HG02642 (cell line): ENCODE results near the gene LTB4R.

Experiments used
- ATAC-seq: cut with Tn5 transposase; IDR thresholded peaks from one replicate; pipeline ENCODE4 v1.9.1; 2021; ENCODE audit warnings: mild to moderate bottlenecking; ENCODE audit not compliant: unreplicated experiment, poor library complexity

The LTB4R gene, protein sequence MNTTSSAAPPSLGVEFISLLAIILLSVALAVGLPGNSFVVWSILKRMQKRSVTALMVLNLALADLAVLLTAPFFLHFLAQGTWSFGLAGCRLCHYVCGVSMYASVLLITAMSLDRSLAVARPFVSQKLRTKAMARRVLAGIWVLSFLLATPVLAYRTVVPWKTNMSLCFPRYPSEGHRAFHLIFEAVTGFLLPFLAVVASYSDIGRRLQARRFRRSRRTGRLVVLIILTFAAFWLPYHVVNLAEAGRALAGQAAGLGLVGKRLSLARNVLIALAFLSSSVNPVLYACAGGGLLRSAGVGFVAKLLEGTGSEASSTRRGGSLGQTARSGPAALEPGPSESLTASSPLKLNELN

DNA sequence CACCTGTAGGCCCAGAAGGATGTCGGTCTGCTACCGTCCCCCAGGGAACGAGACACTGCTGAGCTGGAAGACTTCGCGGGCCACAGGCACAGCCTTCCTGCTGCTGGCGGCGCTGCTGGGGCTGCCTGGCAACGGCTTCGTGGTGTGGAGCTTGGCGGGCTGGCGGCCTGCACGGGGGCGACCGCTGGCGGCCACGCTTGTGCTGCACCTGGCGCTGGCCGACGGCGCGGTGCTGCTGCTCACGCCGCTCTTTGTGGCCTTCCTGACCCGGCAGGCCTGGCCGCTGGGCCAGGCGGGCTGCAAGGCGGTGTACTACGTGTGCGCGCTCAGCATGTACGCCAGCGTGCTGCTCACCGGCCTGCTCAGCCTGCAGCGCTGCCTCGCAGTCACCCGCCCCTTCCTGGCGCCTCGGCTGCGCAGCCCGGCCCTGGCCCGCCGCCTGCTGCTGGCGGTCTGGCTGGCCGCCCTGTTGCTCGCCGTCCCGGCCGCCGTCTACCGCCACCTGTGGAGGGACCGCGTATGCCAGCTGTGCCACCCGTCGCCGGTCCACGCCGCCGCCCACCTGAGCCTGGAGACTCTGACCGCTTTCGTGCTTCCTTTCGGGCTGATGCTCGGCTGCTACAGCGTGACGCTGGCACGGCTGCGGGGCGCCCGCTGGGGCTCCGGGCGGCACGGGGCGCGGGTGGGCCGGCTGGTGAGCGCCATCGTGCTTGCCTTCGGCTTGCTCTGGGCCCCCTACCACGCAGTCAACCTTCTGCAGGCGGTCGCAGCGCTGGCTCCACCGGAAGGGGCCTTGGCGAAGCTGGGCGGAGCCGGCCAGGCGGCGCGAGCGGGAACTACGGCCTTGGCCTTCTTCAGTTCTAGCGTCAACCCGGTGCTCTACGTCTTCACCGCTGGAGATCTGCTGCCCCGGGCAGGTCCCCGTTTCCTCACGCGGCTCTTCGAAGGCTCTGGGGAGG lies at the start of gene LTB4R:
LTB4R (plus strand) TSS at position 857 of the 959 bp plus-strand sequence. CDS start 4,150 bp downstream, outside the sequence.
- ATAC-seq: peak; percentile 73

DNA sequence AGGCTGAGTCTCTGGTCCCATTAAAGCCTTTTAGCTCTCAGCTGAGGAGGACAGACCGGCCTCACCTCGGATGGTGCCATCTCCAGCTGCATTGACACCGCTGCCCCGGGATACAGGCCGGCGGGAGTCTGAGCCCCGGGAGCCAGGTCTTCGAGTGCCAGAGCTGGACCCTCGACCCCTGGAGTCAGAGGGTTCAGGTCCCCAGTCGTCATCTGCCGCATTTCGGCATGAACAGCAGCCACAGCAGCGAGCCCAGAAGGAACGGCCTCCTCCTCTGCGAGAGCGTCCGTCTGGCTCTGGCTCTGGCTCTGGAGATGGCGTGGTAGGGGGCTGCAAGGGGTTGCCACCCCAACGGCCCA lies 49.4 kb upstream of the LTB4R start:
- no peak for ATAC-seq

DNA sequence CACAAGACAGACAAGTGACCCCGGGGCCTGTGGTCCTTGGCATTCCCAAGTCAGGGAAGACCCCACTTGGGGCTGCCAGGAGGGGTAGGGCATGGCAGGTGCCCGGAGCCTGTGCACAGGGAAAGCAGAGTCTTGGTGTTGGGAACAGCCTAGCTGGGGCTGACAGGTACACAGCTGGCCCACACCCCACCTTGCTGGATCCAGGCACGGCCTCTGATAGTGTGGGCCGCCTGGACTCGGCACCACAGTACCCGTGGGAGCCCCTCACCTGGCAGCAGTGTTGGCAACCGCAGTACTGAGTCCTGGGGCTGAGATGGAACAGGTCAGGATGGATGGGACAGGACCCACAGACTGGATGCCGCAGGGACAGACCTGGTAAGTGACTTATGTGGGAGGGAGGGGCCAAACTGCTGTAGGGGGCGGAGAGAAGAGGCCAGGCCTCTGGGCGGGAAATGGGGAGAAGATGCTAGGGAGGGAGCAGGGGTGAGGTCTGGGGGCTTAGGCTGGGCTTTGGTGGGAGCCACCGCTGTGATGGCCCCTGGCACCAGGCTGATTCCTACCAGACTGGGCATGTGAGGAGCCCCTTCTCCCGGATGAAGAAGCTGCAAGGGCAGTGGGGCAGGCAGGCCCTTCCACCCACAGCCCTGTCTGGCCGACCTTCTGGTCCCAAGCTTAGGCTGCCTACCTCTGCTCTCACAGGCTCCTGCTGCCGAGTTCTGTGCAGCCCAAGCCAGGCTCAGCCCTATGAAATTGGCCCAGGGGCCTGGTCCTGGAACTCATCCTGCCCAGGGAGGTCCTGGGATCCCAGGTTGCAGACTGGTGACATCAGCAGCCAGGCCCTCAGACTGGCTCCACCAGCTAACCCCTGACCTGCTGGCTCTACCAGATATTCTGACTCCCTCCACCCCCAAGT lies 48.2 kb upstream of the LTB4R start, which contains the start of gene TGM1:
TGM1 (minus strand) TSS at position 357 of the 913 bp plus-strand sequence. CDS start 825 bp downstream, outside the sequence.
- ATAC-seq: no peak

DNA sequence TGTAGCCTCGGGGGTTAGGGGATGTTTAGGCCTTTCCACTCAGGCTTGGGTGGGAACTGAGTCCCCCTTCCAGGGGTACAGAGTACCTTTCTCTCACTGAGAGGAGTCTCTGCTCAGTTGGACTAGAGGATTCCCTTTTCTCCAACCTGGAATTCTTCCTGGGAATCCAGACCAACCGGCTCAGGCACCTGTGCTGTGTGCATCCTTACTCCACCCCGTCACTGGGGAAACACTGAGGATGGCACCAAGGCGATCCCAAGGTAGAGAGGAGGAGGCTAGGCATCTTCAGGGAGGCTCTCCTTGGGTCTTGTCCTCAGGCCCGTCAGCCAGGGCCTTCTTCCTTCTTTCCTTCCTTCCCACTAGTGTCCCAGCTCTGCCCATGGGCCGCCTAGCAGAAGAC lies 47.5 kb upstream of the LTB4R start:
- ATAC-seq: no peak

DNA sequence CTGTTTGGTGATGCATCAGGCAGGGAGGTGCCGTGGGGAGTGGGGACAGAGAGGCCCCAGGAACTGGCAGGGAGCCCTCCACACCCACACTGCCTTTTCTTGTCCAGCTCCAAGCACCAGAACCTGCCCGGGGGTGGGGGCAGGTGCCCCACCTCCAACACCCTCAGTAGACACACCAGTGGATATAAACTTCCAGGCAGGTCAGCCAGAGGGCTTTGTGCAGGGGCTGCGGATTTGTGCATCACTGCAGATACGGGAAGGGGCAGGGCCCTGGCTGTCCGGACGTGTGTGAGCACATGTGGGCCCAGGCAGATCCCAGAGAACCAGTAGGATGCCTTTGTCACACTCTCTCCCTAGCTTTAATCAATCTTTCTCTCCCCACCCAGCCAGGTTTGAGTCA lies 47.0 kb upstream of the LTB4R start:
- no peak for ATAC-seq

DNA sequence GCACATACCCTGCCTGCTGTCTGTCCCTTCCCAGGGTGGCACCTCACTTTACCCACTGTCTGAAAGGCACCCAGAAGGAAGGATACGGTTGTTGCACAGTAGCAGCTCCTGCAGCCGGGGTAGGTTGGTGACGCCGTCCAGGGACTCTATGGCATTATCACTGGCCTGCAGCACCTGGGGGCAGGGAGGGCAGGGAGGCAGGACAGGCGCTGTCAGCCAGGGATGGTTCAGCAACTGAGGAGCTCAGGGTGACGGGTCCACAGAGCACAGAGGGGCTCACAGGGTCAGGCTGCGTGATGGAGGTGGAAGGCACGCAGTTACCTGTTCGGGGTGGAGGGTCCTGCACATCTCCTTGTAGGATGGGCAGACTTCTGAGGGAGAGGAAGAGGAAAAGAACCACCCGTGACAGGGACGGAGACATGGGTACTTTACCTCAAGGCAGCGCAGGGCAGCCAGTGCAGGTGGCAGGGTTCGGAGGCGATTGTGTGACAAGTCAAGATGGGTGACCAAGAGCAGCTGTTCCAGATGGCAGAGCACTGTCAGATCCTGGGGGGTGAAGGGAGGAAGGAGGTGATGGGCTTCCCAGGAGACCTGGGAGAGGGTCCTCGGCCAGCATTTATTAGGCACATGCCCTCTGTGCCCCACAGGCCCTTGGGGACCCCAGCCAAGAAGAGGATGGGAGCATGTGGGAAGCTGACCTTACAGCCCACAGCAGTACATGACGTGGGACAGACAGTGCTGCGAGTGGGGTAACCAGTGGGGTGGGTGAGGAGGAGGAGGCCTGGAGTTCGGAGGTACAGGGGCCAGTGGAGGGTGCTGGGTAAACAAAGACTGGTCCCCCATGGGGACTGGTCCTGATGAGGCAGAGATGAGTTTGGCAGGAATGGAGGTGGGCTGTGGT lies 44.7 kb upstream of the LTB4R start:
- no peak for ATAC-seq

DNA sequence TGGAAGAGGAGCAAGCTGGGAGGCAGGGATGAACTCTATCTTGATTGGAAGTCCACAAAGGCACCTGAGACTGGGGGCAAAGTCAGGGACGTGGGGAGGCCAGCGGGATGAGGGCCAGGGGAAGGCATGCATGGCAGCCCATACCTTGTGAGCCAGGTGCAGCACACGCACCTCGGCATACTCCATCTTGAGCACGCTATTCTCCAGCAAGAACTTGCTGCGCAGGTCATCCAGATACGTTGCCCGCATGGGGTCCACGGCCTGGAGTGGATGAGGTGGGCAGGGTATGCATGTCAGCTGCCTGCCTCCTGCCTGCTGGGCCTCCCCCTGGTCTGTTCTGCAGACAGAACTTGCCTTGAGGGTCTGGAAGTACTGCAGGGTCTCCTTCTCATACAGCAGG lies 43.8 kb upstream of the LTB4R start:
- ATAC-seq: no peak

DNA sequence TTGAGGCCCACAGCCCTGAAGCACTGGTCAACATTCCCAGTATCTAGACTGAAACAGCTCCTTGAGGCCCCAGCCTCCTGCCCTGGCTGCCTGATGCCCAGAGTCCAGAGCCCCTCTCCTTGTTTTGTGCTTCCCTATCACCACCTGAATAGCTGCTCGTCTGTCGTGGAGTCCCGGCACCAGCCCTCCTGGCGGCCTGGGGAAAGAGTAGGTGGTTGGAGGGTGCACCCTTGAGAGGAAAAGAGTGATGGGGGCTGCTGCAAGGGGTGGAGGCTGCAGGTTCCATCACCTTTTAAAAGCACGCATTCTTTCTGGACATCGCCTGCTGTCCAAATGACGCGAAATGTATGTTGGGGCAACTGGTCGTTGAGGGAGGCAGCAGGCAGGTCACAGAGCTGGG lies 43.1 kb upstream of the LTB4R start:
- ATAC-seq: no peak

DNA sequence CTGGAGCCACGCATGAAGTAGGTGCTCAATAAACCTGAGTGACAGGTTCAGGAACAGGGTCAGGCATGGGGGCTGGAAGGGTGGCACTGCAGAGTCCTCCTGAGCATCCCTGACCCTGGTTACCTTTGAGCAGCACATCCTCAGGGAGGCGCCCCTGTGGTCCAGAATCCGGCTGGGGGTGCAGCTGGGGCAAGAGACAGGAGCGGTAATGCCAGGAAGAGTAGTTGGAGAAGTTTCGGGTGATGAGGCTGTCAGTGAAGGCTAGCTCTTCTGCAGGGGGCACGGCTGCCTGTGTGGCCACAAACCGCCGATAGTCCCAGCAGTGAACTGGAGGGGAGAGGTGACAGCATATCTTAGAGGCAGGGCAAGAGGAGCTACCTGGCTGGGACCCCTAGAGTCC lies 41.9 kb upstream of the LTB4R start:
- ATAC-seq: no peak

DNA sequence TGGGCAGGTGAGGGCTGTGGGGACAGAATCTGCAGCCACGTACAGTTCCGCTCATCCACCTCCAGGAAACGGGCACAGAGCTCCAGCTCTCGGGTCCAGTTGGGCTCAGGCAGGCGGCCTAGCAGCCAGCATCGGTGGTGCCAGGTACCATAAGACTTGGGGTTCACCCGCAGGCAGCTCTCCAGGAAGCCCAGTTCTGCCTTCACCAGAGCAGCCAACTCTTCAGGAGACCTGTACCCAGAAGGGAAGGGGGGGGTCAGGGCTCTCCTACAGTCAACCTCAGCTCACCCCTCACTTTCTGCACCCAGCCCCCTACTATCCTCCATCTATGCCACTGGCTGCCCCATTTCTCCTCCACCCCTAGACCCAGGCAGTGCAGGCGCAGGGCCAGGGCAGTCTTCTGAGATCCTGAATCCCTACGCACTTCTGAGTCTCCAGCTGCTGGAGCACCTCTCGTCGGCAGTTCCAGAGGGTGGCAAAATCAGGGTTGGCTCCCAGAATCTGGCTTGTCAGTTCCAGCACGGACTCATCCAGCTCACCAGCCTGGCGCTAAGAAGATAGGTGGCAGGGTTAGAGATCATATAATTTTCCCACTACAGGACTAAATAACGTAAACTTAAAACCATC lies 41.3 kb upstream of the LTB4R start:
- ATAC-seq: no peak

DNA sequence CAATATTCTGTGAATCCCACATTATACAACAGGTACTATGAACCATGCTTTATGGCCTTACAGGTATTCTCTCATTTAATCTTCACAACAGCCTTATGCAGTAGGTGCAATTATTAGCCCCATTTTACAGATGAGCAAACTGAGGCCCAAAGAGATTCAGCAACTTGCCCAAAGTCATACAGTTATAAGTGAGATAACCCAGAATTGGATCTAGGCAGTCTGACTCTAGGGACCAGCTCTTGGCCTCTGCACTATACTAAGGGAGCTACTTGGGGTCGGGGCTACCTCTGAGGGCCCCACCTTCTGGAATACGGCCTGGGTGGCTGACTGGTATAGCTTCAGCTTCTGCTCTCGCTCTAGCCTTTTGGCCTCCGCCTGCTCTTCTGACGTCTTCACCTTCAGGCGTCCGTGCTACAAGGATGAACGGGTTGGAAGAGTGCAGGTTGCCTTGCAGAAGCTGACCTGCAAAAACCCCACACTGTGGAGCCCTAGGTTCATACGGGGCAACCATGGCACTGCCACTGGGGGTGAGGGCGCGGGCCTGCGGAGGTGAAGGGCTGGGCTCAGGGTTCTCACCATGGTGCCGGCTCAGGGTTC lies 40.7 kb upstream of the LTB4R start:
- no peak for ATAC-seq

DNA sequence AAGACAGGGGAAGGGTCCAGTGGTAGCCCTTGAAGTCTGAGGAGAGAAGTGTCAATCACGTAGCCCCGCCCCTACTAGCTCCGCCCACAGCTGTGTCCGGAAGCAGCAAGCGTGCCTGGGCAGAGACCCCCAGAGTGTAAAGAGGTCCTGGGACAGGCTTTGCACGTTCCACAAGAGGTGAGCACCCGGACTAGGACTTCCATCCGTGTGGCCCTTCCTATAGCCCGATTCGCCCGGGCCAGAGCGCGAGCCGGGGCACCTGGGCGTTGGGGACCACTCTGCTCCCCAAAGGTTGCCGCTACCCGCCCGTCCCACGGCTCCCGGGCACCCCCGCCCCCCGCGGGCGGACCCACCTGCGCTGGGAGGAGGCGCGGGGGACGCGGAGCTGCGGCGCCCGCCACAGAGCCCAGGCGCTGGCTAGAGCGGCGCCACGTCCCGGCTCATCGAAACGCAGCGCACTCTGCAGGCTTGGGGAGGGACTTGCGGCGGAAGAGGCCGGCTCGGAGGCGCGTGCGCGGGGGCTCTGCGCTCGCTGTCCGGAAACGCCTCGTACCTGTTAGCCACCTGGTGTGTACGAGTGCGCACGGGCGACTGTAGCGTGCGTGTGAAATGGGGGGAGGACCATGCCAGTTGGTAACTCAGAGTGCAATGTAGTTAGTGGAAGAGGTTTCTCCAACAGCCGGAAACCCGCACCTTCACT lies 40.0 kb upstream of the LTB4R start, which contains the start of gene RABGGTA:
RABGGTA (minus strand) TSS at position 464 of the 700 bp plus-strand sequence. CDS start 482 bp downstream, outside the sequence.
- ATAC-seq: peak; percentile 89

DNA sequence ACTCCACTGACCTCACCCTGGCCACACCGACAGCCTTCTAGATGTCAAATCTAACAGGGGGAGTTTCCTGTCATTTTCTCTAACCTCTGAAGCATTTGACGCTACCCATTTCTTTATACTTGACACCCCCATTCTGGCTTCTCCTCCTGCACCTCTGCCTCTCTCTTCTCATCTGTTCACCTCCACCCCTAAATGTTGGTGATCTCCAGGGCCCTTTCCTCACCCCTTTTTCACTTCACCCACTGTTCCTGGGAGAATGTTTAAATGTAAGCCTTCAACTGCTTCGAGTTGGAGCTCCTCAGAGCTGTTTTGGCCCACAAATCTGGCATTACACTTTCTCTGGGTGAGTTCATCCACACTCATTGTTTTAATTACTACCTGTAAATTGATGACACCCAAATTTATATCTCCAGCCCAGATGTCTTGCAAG lies 39.5 kb upstream of the LTB4R start:
- no peak for ATAC-seq

DNA sequence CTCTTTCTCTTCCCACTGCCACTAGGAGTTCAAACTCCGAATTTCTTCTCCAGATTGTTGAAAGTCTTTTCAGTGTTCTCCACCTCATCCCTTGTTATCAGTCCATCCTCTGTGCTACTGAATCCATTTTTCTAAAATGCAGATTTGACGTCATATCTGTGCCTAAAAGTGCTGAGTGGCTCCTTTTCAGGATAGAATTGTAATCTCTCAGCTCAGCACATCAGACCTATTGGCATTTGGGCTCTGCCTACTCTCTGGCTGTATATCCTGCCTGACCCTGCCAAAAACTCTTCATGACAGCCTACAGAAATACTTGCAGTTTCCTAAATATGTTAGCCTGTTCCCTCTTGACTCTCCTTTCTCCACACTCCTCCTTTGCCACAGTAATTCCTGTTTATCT lies 38.8 kb upstream of the LTB4R start:
- ATAC-seq: no peak

DNA sequence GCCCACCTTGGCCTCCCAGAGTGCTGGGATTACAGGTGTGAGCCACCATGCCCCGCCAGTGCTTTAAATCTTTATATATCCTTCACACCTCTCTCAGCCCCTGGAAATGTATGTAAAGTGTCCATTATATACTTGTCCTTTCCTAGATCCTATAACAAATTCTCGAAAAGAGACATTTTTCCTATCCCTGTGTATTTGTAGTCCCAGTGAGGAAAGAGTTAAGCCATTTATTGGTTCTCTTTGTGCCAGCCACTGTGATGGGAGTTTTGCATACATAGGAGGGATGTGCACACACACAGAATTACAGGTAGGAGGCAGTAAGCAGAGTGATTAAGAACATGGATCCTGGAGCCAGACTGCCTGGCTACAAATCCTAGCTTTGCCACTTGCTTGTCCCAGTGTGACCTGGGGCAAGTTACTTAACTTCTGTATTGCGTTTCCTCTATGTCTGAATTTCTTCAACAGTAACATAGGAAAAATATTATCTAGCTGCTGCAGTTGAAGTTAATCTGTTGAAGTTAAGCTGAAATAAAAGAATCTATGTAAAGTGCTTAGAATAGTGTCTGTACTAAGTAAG lies 37.8 kb upstream of the LTB4R start:
- no peak for ATAC-seq

DNA sequence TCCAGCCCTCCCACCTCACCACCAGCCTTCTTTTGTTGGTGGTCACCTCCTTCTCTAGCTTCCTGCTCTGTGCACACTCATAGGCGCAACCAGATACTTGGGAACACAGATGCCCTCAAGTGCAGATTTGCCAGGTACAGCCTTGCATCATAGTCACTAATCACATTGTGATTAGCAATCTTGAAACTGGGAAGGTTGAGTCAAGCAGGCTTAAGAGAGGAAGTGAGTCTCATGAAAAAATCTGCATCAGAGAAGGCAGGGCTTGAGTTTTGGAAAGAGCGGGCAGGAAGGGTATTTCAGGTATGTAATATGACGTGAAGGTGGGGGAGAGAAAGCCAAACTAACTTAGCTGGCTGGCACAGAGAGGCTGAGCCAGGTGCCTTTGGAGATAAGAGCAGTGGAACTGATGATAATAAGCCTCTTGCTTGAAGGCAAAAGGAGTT lies 37.2 kb upstream of the LTB4R start:
- peak; percentile 40 for ATAC-seq

DNA sequence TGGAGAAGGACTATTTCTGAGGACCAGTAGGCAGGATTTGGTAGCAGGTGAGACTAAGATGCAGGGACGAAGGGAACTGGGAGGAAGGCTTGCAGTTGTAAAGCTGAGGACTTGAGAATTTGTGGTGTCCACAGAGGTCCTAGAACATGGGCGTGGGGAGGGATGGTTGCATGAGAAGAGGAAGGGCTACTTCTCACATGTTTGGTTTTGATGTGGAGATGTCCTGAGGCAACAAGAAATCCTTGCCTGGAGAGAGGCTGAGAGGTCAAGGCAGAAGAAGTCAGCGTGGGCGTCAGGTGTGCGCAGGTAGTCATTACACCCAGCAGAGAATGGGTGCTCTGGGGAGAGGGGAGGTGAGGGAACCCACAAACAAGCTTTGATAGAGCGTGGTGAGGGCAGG lies 34.2 kb upstream of the LTB4R start:
- ATAC-seq: no peak
